MCF 10A (cell line): Measurements from ENCODE around the gene ZNF37A. TPM values are rescaled to one million over a fixed set of nuclear protein-coding genes. Genes with fewer than 3 reads are reported as not detected.
"Not testable (repeated sequence)": the region's sequence is repeated elsewhere in the genome, so short reads cannot be mapped to it uniquely, and the experiment has no call there.

ENCODE experiments used
- BruUV-seq: library from RNA; stranded (reverse); fragments of 400-500 nt; replicated peaks from 2 replicates; lab custom pipeline; 2021; lab: Mats Ljungman, UMichigan
- CTCF ChIA-PET: fragments of 300-600 bp; sonication (Branson Sonifier 250); formaldehyde crosslinking; extraction: SDS; loops from one replicate; lab custom pipeline; 2021; ENCODE audit warnings: antibody characterized with exemption, inconsistent platforms; lab: Yijun Ruan, JAX
- POLR2A ChIA-PET: fragments of 300-600, 350-650 bp; sonication (Branson Sonifier 250); formaldehyde crosslinking; extraction: SDS; loops from one replicate; lab custom pipeline; 2020; ENCODE audit warnings: antibody characterized with exemption, inconsistent platforms; lab: Yijun Ruan, JAX
- DNase-seq: peaks from one replicate; pipeline ENCODE4 v3.0.0-alpha.2; 2018; ENCODE audit not compliant: unreplicated experiment
- H3K27ac Mint-ChIP-seq: one replicate; pipeline ENCODE4 v1.8.0; 2022; ENCODE audit warnings: mild to moderate bottlenecking, low read depth, mixed read lengths; ENCODE audit not compliant: unreplicated experiment
- H3K27me3 Mint-ChIP-seq: one replicate; pipeline ENCODE4 v1.8.0; 2022; ENCODE audit warnings: mixed read lengths; ENCODE audit not compliant: insufficient read depth, unreplicated experiment
- H3K36me3 Mint-ChIP-seq: one replicate; pipeline ENCODE4 v1.8.0; 2022; ENCODE audit warnings: mild to moderate bottlenecking, moderate library complexity, mixed read lengths; ENCODE audit not compliant: insufficient read depth, unreplicated experiment
- H3K4me1 Mint-ChIP-seq: one replicate; pipeline ENCODE4 v1.8.0; 2022; ENCODE audit warnings: mixed read lengths; ENCODE audit not compliant: insufficient read depth, unreplicated experiment
- H3K4me3 Mint-ChIP-seq: one replicate; pipeline ENCODE4 v1.8.0; 2022; ENCODE audit warnings: mild to moderate bottlenecking, moderate library complexity, mixed read lengths; ENCODE audit not compliant: unreplicated experiment
- H3K9me3 Mint-ChIP-seq: one replicate; pipeline ENCODE4 v1.8.0; 2022; ENCODE audit warnings: mixed read lengths; ENCODE audit not compliant: unreplicated experiment
- CTCF ChIP-seq: fragments of 200-600 bp; IDR thresholded peaks from one replicate; pipeline ENCODE4 v1.8.0; 2022; ENCODE audit warnings: antibody characterized with exemption, mild to moderate bottlenecking; ENCODE audit not compliant: unreplicated experiment
- intact Hi-C: fragments of 100-400 bp; cut with micrococcal nuclease; formaldehyde crosslinking; loops from 2 replicates; pipeline ENCODE4 v1.14.1; 2022
- total RNA-seq: library from RNA; stranded (reverse); gene quantifications from 2 replicates; pipeline ENCODE4 v1.2.3, GENCODE V29; 2022

ZNF37A gene
- total RNA-seq, 1 experiment from 2014 or later, result 52.3 TPM

GRCh38 chr10:38146579-38147333 lies 52.6 kb downstream of the ZNF37A start:
- H3K4me1 Mint-ChIP-seq, result no peaks in the 10 kb centered on the region
- H3K36me3 Mint-ChIP-seq, result no peaks in the 10 kb centered on the region
- no peak for DNase-seq
- intact Hi-C loops, result no loop called here
- H3K4me3 Mint-ChIP-seq, result no peak overlapping the region
- H3K27ac Mint-ChIP-seq, result no peak overlapping the region
- TF ChIP-seq CTCF, result no peak
- CTCF ChIA-PET, result interaction anchor here (0.6 to 0.7 kb wide), 3 partner anchors 31 to 1311 kb away, joined by 3 to 4 read pairs (median 3); no protein-coding TSS in a partner anchor
- POLR2A ChIA-PET, result no interaction called here
- no TSS peak for BruUV-seq
- H3K27me3 Mint-ChIP-seq, result no peaks in the 10 kb centered on the region
- H3K9me3 Mint-ChIP-seq, result peaks cover 21% of the 10 kb centered on the region

- H3K4me1 Mint-ChIP-seq, result no peaks in the 10 kb centered on the region
- H3K27me3 Mint-ChIP-seq, result no peaks in the 10 kb centered on the region
- intact Hi-C loops, result no loop called here
- no peak overlapping the region for H3K4me3 Mint-ChIP-seq
- no peaks in the 10 kb centered on the region for H3K36me3 Mint-ChIP-seq
- CTCF ChIA-PET, result no interaction called here
- peaks cover 16% of the 10 kb centered on the region for H3K9me3 Mint-ChIP-seq
- no TSS peak for BruUV-seq
- POLR2A ChIA-PET, result no interaction called here
- no peak for TF ChIP-seq CTCF
- no peak for DNase-seq
- H3K27ac Mint-ChIP-seq, result no peak overlapping the region
Measured at GRCh38 chr10:38147686-38148085, 53.5 kb downstream of the ZNF37A start.

- peaks cover 22% of the 10 kb centered on the region for H3K9me3 Mint-ChIP-seq
- BruUV-seq, DNase-seq, H3K4me1 Mint-ChIP-seq, H3K27ac Mint-ChIP-seq, H3K27me3 Mint-ChIP-seq, intact Hi-C loops, H3K4me3 Mint-ChIP-seq, H3K36me3 Mint-ChIP-seq: not testable (repeated sequence)
- CTCF ChIA-PET, result interaction anchor here (0.6 to 0.7 kb wide), 2 partner anchors 45 to 722 kb away, joined by 3 to 5 read pairs; no protein-coding TSS in a partner anchor
- POLR2A ChIA-PET, result interaction anchor here (0.6 to 0.9 kb wide), 3 partner anchors 8 to 292 kb away, joined by 3 to 6 read pairs (median 3); no protein-coding TSS in a partner anchor
Measured at GRCh38 chr10:38150891-38151463, 56.8 kb downstream of the ZNF37A start.

- no peaks in the 10 kb centered on the region for H3K36me3 Mint-ChIP-seq
- POLR2A ChIA-PET, result no interaction called here
- H3K27me3 Mint-ChIP-seq, result no peaks in the 10 kb centered on the region
- BruUV-seq, result no TSS peak
- no peak for DNase-seq
- CTCF ChIA-PET, result no interaction called here
- no peak overlapping the region for H3K4me3 Mint-ChIP-seq
- H3K27ac Mint-ChIP-seq, result no peak overlapping the region
- no peak for TF ChIP-seq CTCF
- intact Hi-C loops, result no loop called here
- no peaks in the 10 kb centered on the region for H3K4me1 Mint-ChIP-seq
- H3K9me3 Mint-ChIP-seq, result peaks cover 36% of the 10 kb centered on the region
Measured at GRCh38 chr10:38156416-38157269, 62.5 kb downstream of the ZNF37A start.
